Suprapubic skin (tissue), 4 donors: Measurements from ENCODE around the gene TPCN1.

Experiments used
- CTCF ChIP-seq, 2 donors: fragments of 200-600 bp in 1 of 2; fragments of 450-650 bp in 1 of 2; sonication (generic) in 1 of 2; IDR thresholded peaks; one replicate each; pipeline ENCODE4 v1.5.1; 2016 to 2019; ENCODE audit warnings: antibody characterized with exemption in 2 of 2, mild to moderate bottlenecking in 1 of 2, moderate library complexity in 1 of 2
- EP300 ChIP-seq: sonication (generic); formaldehyde crosslinking; IDR thresholded peaks from one replicate; pipeline ENCODE4 v1.6.1; 2017; ENCODE audit warnings: antibody characterized with exemption
- POLR2A ChIP-seq, 2 donors: fragments of 450-650 bp; IDR thresholded peaks; one replicate each; pipeline ENCODE4 v1.6.1; 2017; ENCODE audit warnings: antibody characterized with exemption in 2 of 2, mild to moderate bottlenecking in 2 of 2, moderate library complexity in 2 of 2
- POLR2AphosphoS5 ChIP-seq, 3 donors: sonication (generic); formaldehyde crosslinking; IDR thresholded peaks; one replicate each; pipeline ENCODE4 v1.6.1; 2017; ENCODE audit warnings: antibody characterized with exemption in 3 of 3

- TF ChIP-seq CTCF (IDR thresholded peaks at IDR 0.05) (no peak), POLR2AphosphoS5 (IDR thresholded peaks at IDR 0.05) (no peak), POLR2A (IDR thresholded peaks at IDR 0.05) (no peak), EP300 (no peak)
These were observed 31.2 kb downstream of the TPCN1 start for GRCh38 chr12:113252494-113252893.
